ENCODE data around the gene LBP. TPM values are rescaled to one million over a fixed set of nuclear protein-coding genes. Genes with fewer than 3 reads are reported as not detected.
"Not testable (repeated sequence)": the region's sequence is repeated elsewhere in the genome, so short reads cannot be mapped to it uniquely, and the experiment has no call there.

LBP gene
- total RNA-seq, 4 donors from 2014 or later: 0.23 to 0.55 TPM; not detected in 2

DNA sequence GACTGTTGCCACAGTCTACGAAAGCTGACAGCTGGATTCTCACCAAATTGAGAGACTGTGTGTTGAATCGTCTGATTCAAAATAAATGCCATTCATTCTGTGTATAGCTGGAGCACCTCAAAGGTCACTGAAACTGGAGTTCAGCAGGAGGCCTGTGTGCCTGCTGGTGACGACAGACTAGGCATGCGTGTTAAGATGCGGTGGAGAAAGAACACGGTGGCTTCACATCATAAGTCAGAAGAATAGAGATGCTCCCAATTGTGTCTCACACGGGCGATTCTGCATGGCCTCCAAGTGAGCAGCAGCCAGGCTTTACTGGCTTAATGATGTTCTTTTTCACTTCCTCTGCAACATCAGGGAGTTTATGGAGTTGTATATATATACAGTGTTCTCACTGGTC lies 56.5 kb downstream of the LBP start:
- 72 to 82% methylated on average over 8 of the region's 8 CpGs for WGBS, 2 donors
- H3K4me3 ChIP-seq (ENCODE audit: low read depth, poor library complexity, severe bottlenecking): no peak overlapping the region

DNA sequence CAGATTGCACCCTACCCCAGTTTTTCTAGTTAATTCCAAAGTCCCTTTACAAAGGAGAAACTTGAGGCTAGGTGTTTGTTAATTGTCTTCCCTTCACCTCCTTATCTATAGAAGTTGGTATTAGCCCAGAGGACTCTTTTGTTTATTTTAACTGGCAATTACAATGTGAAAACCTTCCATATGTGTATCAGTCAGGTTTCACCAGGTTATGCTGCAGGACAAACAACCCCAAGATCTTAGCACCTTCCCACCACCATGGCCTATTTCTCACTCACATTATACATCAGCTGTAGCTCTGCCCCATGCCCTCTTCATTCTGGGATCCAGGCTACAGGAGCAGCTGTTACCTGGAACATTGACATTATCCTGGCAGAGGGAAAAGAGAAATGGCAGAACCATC lies 57.7 kb downstream of the LBP start:
- intact Hi-C loops (cut with DNase I; ENCODE audit: low total_unique reads): no loop called here

More for the DNA sequence above, 56.5 kb downstream of the LBP start:
- intact Hi-C loops (cut with DNase I; ENCODE audit: low total_unique reads): no loop called here
- no peak for TF ChIP-seq POLR2A (IDR thresholded peaks at IDR 0.05)
- TF ChIP-seq, protein P1, sequence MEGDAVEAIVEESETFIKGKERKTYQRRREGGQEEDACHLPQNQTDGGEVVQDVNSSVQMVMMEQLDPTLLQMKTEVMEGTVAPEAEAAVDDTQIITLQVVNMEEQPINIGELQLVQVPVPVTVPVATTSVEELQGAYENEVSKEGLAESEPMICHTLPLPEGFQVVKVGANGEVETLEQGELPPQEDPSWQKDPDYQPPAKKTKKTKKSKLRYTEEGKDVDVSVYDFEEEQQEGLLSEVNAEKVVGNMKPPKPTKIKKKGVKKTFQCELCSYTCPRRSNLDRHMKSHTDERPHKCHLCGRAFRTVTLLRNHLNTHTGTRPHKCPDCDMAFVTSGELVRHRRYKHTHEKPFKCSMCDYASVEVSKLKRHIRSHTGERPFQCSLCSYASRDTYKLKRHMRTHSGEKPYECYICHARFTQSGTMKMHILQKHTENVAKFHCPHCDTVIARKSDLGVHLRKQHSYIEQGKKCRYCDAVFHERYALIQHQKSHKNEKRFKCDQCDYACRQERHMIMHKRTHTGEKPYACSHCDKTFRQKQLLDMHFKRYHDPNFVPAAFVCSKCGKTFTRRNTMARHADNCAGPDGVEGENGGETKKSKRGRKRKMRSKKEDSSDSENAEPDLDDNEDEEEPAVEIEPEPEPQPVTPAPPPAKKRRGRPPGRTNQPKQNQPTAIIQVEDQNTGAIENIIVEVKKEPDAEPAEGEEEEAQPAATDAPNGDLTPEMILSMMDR (IDR thresholded peaks at IDR 0.05): no peak
- peak in 1 of 2 donors; percentile 52 for DNase-seq (ENCODE audit: low spot score in 2 of 2)

DNA sequence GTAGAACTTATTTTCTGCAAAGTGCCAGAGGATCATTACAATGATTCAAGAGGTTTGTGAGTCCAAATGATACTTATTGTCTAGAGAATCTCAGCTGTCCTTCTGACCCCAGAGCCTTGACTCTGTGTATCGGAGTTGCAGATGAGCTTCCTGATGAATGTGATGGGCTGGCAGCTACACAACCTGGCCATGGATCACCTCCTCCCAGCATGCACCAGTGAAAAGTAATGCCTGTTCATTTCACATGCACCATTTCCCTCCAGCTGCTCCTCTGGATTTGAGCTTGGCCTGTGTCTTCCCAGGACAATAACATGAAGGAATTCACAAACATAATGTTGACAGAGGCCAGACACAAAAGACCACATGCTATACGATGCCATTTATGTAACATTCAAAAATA lies 58.9 kb downstream of the LBP start:
- 80 to 82% methylated on average over 2 of the region's 2 CpGs for WGBS, 2 donors
- H3K4me3 ChIP-seq (ENCODE audit: low read depth, poor library complexity, severe bottlenecking): no peak overlapping the region
- intact Hi-C loops (cut with DNase I; ENCODE audit: low total_unique reads): no loop called here
- DNase-seq (ENCODE audit: low spot score in 2 of 2): no peak
- no peak for TF ChIP-seq POLR2A (IDR thresholded peaks at IDR 0.05)
- TF ChIP-seq, protein P1 (IDR thresholded peaks at IDR 0.05): no peak

More for the DNA sequence above, 57.7 kb downstream of the LBP start:
- no peak for TF ChIP-seq POLR2A (IDR thresholded peaks at IDR 0.05)
- TF ChIP-seq, protein P1 (IDR thresholded peaks at IDR 0.05): no peak
- peak in 1 of 2 donors; percentile 13 for DNase-seq (ENCODE audit: low spot score in 2 of 2)
- H3K4me3 ChIP-seq (ENCODE audit: low read depth, poor library complexity, severe bottlenecking): no peak overlapping the region

DNA sequence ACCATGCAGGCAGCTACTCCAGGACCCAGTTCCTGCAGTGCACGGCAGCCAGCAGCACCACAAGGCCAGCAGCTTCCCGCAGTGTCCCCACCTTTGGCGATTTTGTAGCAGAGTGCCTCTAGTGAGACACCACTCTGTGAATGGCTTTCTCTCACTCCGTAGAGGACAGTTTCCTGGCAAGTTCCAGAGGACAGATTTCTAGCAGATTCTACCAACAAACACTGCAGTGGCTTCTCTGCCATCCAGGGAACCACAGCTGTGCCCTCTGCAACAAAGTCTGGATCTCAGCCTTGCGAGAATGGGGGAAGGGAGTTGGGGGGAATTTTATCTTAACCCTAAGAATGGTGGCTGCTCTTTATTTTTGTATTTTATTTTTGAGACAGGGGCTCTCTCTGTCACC lies 60.2 kb downstream of the LBP start:
- TF ChIP-seq POLR2A (IDR thresholded peaks at IDR 0.05): no peak
- TF ChIP-seq, protein P1 (IDR thresholded peaks at IDR 0.05): no peak
- peak in 1 of 2 donors; percentile 23 for DNase-seq (ENCODE audit: low spot score in 2 of 2)
- WGBS, 2 donors: 89 to 93% methylated on average over 5 of the region's 5 CpGs
- intact Hi-C loops (cut with DNase I; ENCODE audit: low total_unique reads): no loop called here
- H3K4me3 ChIP-seq (ENCODE audit: low read depth, poor library complexity, severe bottlenecking): no peak overlapping the region

DNA sequence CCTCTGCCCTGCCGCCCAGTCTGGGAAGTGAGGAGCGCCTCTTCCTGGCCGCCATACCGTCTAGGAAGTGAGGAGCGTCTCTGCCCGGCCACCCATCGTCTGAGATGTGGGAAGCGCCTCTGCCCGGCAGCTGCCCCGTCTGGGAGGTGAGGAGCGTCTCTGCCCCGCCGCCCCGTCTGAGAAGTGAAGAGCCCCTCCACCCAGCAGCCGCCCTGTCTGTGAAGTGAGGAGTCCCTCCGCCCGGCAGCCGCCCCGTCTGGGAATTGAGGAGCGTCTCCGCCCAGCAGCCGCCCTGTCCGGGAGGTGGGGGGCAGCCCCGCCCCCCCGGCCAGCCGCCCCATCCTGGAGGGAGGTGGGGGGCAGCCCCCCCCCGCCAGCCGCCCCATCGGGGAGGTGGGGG lies 61.0 kb downstream of the LBP start:
- 92 to 95% methylated on average over 4 to 26 of the region's 29 CpGs for WGBS, 2 donors

DNA sequence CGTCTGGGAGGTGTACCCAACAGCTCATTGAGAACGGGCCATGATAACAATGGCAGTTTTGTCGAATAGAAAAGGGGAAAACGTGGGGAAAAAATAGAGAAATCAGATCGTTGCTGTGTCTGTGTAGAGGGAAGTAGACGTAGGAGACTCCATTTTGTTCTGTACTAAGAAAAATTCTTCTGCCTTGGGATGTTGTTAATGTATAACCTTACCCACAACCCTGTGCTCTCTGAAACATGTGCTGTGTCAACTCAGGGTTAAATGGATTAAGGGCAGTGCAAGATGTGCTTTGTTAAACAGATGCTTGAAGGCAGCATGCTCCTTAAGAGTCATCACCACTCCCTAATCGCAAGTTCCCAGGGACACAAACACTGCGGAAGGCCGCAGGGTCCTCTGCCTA lies 61.5 kb downstream of the LBP start:
- DNase-seq (ENCODE audit: low spot score in 2 of 2): not testable (repeated sequence)

More for the DNA sequence above, 61.0 kb downstream of the LBP start:
- DNase-seq (ENCODE audit: low spot score in 2 of 2): peak in 1 of 2 donors; percentile 46
- intact Hi-C loops (cut with DNase I; ENCODE audit: low total_unique reads): no loop called here
- H3K4me3 ChIP-seq (ENCODE audit: low read depth, poor library complexity, severe bottlenecking): no peak overlapping the region
- TF ChIP-seq, protein P1 (IDR thresholded peaks at IDR 0.05): no peak
- no peak for TF ChIP-seq POLR2A (IDR thresholded peaks at IDR 0.05)

More for the DNA sequence above, 61.5 kb downstream of the LBP start:
- 91 to 93% methylated on average over 9 of the region's 9 CpGs for WGBS, 2 donors
- H3K4me3 ChIP-seq (ENCODE audit: low read depth, poor library complexity, severe bottlenecking); intact Hi-C loops (cut with DNase I; ENCODE audit: low total_unique reads): not testable (repeated sequence)
